Caco-2 (cell line): Measurements from ENCODE around the gene PRR16. TPM values are rescaled to one million over a fixed set of nuclear protein-coding genes. Genes with fewer than 3 reads are reported as not detected.

Experiments
- BruUV-seq: library from RNA; stranded (reverse); fragments of 400-500 nt; replicated peaks from 2 replicates; lab custom pipeline; 2021; lab: Mats Ljungman, UMichigan
- CTCF ChIA-PET: fragments of 300-600 bp; sonication (Branson Sonifier 250); formaldehyde crosslinking; loops from one replicate; lab custom pipeline; 2022; ENCODE audit warnings: antibody characterized with exemption; lab: Charles Lee
- POLR2A ChIA-PET: fragments of 300-600 bp; sonication (Branson Sonifier 250); formaldehyde crosslinking; loops from one replicate; lab custom pipeline; 2022; ENCODE audit warnings: antibody characterized with exemption; lab: Charles Lee
- DNase-seq, 2 experiments: peaks; one replicate each; pipeline versions ENCODE4 v3.0.0 to v3.0.0-alpha.2; 2020 to 2022
- H3K27me3 ChIP-seq: replicated peaks from 2 replicates; pipeline ENCODE4 v1.6.0; 2011; ENCODE audit warnings: low read length; ENCODE audit not compliant: control insufficient read depth, insufficient read depth
- H3K36me3 ChIP-seq: 2 replicates; pipeline ENCODE4 v1.5.1; 2011; ENCODE audit warnings: low read length; ENCODE audit not compliant: control insufficient read depth, insufficient read depth
- H3K4me1 ChIP-seq: fragments of 250-450 bp; sonication (Bioruptor Pico); 2 replicates; pipeline ENCODE4 v1.5.1; 2020; ENCODE audit warnings: mild to moderate bottlenecking
- H3K4me3 ChIP-seq: 2 replicates; pipeline ENCODE4 v1.5.1; 2011; ENCODE audit warnings: low read depth, mild to moderate bottlenecking, control low read depth, low read length
- H3K9me3 ChIP-seq: fragments of 250-450 bp; sonication (Bioruptor Pico); 2 replicates; pipeline ENCODE4 v1.5.1; 2020; ENCODE audit warnings: mild to moderate bottlenecking, moderate library complexity
- H3K27ac Mint-ChIP-seq: one replicate; pipeline ENCODE4 v1.8.0; 2022; ENCODE audit warnings: mixed read lengths; ENCODE audit not compliant: unreplicated experiment
- H3K27me3 Mint-ChIP-seq: one replicate; pipeline ENCODE4 v1.8.0; 2022; ENCODE audit warnings: mixed read lengths; ENCODE audit not compliant: insufficient read depth, unreplicated experiment
- H3K36me3 Mint-ChIP-seq: one replicate; pipeline ENCODE4 v1.8.0; 2022; ENCODE audit warnings: mild to moderate bottlenecking, mixed read lengths; ENCODE audit not compliant: insufficient read depth, unreplicated experiment
- H3K4me1 Mint-ChIP-seq: one replicate; pipeline ENCODE4 v1.8.0; 2022; ENCODE audit warnings: low read depth, mixed read lengths; ENCODE audit not compliant: unreplicated experiment
- H3K4me3 Mint-ChIP-seq: one replicate; pipeline ENCODE4 v1.8.0; 2022; ENCODE audit warnings: mild to moderate bottlenecking, moderate library complexity, mixed read lengths; ENCODE audit not compliant: unreplicated experiment
- H3K9me3 Mint-ChIP-seq: one replicate; pipeline ENCODE4 v1.8.0; 2022; ENCODE audit warnings: mixed read lengths; ENCODE audit not compliant: unreplicated experiment
- intact Hi-C: fragments of 100-400 bp; cut with micrococcal nuclease; formaldehyde crosslinking; loops from one replicate; pipeline ENCODE4 v1.10.0; 2022; ENCODE audit not compliant: unreplicated experiment
- total RNA-seq: library from RNA; stranded (reverse); gene quantifications from 2 replicates; pipeline ENCODE4 v1.2.3, GENCODE V29; 2022
- TF ChIP-seq, protein P1 (sequence below), 2 experiments: fragments of 200-600 bp in 1 of 2; IDR thresholded peaks; 1 replicate in 1 of 2; 2 replicates in 1 of 2; pipeline versions ENCODE4 v1.5.1 to v1.8.0; 2011 to 2022; ENCODE audit warnings: antibody characterized with exemption in 1 of 2, control low read depth in 1 of 2, inconsistent platforms in 1 of 2, low read depth in 1 of 2, low read length in 1 of 2, mild to moderate bottlenecking in 1 of 2, moderate library complexity in 1 of 2; ENCODE audit not compliant: insufficient read depth in 1 of 2, severe bottlenecking in 1 of 2, unreplicated experiment in 1 of 2

PRR16 gene
- total RNA-seq, 1 experiment from 2014 or later, result not detected

GRCh38 chr5:120452471-120452870, 11.6 kb upstream of the PRR16 start:
- H3K27ac Mint-ChIP-seq, result no peak overlapping the region
- H3K9me3 Mint-ChIP-seq, result no peaks in the 10 kb centered on the region
- Histone ChIP-seq H3K4me1 (no peaks in the 10 kb centered on the region), H3K36me3 (no peaks in the 10 kb centered on the region), H3K27me3 (no peaks in the 10 kb centered on the region), H3K4me3 (no peak overlapping the region), H3K9me3 (no peaks in the 10 kb centered on the region)
- BruUV-seq, result no TSS peak
- intact Hi-C loops, result no loop called here
- no peaks in the 10 kb centered on the region for H3K36me3 Mint-ChIP-seq
- H3K4me1 Mint-ChIP-seq, result no peaks in the 10 kb centered on the region
- H3K4me3 Mint-ChIP-seq, result no peak overlapping the region
- ChIA-PET POLR2A (no interaction called here), CTCF (no interaction called here)
- no peak for DNase-seq
- TF ChIP-seq, protein P1, sequence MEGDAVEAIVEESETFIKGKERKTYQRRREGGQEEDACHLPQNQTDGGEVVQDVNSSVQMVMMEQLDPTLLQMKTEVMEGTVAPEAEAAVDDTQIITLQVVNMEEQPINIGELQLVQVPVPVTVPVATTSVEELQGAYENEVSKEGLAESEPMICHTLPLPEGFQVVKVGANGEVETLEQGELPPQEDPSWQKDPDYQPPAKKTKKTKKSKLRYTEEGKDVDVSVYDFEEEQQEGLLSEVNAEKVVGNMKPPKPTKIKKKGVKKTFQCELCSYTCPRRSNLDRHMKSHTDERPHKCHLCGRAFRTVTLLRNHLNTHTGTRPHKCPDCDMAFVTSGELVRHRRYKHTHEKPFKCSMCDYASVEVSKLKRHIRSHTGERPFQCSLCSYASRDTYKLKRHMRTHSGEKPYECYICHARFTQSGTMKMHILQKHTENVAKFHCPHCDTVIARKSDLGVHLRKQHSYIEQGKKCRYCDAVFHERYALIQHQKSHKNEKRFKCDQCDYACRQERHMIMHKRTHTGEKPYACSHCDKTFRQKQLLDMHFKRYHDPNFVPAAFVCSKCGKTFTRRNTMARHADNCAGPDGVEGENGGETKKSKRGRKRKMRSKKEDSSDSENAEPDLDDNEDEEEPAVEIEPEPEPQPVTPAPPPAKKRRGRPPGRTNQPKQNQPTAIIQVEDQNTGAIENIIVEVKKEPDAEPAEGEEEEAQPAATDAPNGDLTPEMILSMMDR (IDR thresholded peaks at IDR 0.05; ENCODE audit: insufficient read depth in 1 of 2, low read depth in 1 of 2, low read length in 1 of 2, severe bottlenecking in 1 of 2, unreplicated experiment in 1 of 2), result no peak
- peaks cover 2% of the 10 kb centered on the region for H3K27me3 Mint-ChIP-seq

GRCh38 chr5:120454094-120454798, 9.9 kb upstream of the PRR16 start:
- CTCF ChIA-PET, result no interaction called here
- Mint-ChIP-seq H3K4me1 (peaks cover 5% of the 10 kb centered on the region), H3K27ac (no peak overlapping the region), H3K36me3 (no peaks in the 10 kb centered on the region), H3K4me3 (no peak overlapping the region), H3K9me3 (no peaks in the 10 kb centered on the region), H3K27me3 (peaks cover 2% of the 10 kb centered on the region)
- no peaks in the 10 kb centered on the region for H3K36me3 ChIP-seq
- intact Hi-C loops, result no loop called here
- no peak for DNase-seq
- H3K4me1 ChIP-seq, result no peaks in the 10 kb centered on the region
- no TSS peak for BruUV-seq
- POLR2A ChIA-PET, result no interaction called here
- H3K27me3 ChIP-seq, result no peaks in the 10 kb centered on the region
- TF ChIP-seq, protein P1 (IDR thresholded peaks at IDR 0.05; ENCODE audit: insufficient read depth in 1 of 2, low read depth in 1 of 2, low read length in 1 of 2, severe bottlenecking in 1 of 2, unreplicated experiment in 1 of 2), result no peak
- no peak overlapping the region for H3K4me3 ChIP-seq
- no peaks in the 10 kb centered on the region for H3K9me3 ChIP-seq

- Mint-ChIP-seq H3K27me3 (peaks cover 3% of the 10 kb centered on the region), H3K27ac (no peak overlapping the region), H3K36me3 (no peaks in the 10 kb centered on the region), H3K4me3 (no peak overlapping the region), H3K9me3 (no peaks in the 10 kb centered on the region), H3K4me1 (peaks cover 5% of the 10 kb centered on the region)
- Histone ChIP-seq H3K9me3 (no peaks in the 10 kb centered on the region), H3K27me3 (no peaks in the 10 kb centered on the region), H3K36me3 (no peaks in the 10 kb centered on the region), H3K4me3 (no peak overlapping the region), H3K4me1 (no peaks in the 10 kb centered on the region)
- intact Hi-C loops, result no loop called here
- no TSS peak for BruUV-seq
- CTCF ChIA-PET, result no interaction called here
- POLR2A ChIA-PET, result no interaction called here
- DNase-seq, result no peak
- TF ChIP-seq, protein P1 (IDR thresholded peaks at IDR 0.05; ENCODE audit: insufficient read depth in 1 of 2, low read depth in 1 of 2, low read length in 1 of 2, severe bottlenecking in 1 of 2, unreplicated experiment in 1 of 2), result no peak
These were observed 8.1 kb upstream of the PRR16 start for GRCh38 chr5:120456006-120456405.
